ENCODE data around the gene KRTAP20-1. TPM values are rescaled to one million over a fixed set of nuclear protein-coding genes. Genes with fewer than 3 reads are reported as not detected.

Gene KRTAP20-1
- polyA plus RNA-seq, 1 of the 3 experiments (the other 2 are of a cell fraction), result not detected

DNA sequence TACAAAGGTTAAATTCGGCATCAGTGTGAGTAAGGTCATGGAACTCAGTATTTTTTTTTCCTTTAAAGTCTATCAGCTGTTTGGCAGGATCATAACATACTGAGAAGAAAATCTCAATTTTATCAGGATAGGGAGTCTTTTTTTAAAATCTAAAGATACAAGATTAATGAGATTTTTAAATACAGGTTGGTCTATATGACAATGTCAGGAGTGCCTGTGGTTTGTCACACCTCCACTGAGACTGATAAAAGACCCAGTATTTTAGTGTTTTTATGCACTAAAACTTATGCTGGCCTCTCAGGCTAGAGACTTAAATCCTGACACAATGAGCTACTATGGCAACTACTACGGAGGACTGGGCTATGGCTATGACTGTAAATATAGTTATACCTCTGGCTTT lies 26.3 kb downstream of the KRTAP20-1 start, which contains the start of gene KRTAP20-3:
KRTAP20-3 (plus strand) TSS at position 301 of the 400 bp plus-strand sequence.
- no peaks in the 10 kb centered on the region; the same call in 1 of the 2 replicates for H3K27me3 ChIP-seq (ENCODE audit: insufficient read depth)
- no peaks in the 10 kb centered on the region for H3K9me3 ChIP-seq
- TF ChIP-seq JUND (IDR thresholded peaks at IDR 0.05) (no peak), NRF1 (IDR thresholded peaks at IDR 0.05; ENCODE audit: low read depth, low read length) (no peak), NFIC (IDR thresholded peaks at IDR 0.05; ENCODE audit: borderline replicate concordance) (no peak), MEF2A (IDR thresholded peaks at IDR 0.05; ENCODE audit: borderline replicate concordance, low read depth) (no peak), EZH2phosphoT487 (IDR thresholded peaks at IDR 0.05; ENCODE audit: borderline replicate concordance, low read depth) (no peak), RCOR1 (IDR thresholded peaks at IDR 0.05; ENCODE audit: low read length) (no peak)
- 2% methylated on average over 2 of the region's 2 CpGs for WGBS (ENCODE audit: low lambda C conversion rate)
- no peak within 1 kb of the TSS for H3K9ac ChIP-seq
- ChIA-PET CTCF (no interaction called here), POLR2A (no interaction called here)
- no peak within 1 kb of the TSS for H3K27ac ChIP-seq (ENCODE audit: low read depth in 2 of 2, low read length in 1 of 2)
- H4K20me1 ChIP-seq (ENCODE audit: insufficient read depth), result no peaks in the 10 kb centered on the region
- no peaks in the 10 kb centered on the region for H3K79me2 ChIP-seq (ENCODE audit: insufficient read depth)
- no peak within 1 kb of the TSS for H3K4me2 ChIP-seq
- H3F3A ChIP-seq (replicated peaks; ENCODE audit: insufficient read depth), result no peaks in the 10 kb centered on the region
- no peaks in the 10 kb centered on the region for H3K9me2 ChIP-seq
- H3K36me3 ChIP-seq (replicated peaks in 1 of 2; ENCODE audit: control insufficient read depth in 1 of 2, insufficient read depth in 2 of 2, low read length in 1 of 2), result no peaks in the 10 kb centered on the region
- H3K4me3 ChIP-seq (ENCODE audit: low read depth in 2 of 2, low read length in 1 of 2), result no peak within 1 kb of the TSS
- no peak for DNase-seq
- no peak within 1 kb of the TSS for H2AFZ ChIP-seq (ENCODE audit: low read depth)
- no peaks in the 10 kb centered on the region for H3K4me1 ChIP-seq (ENCODE audit: control insufficient read depth in 1 of 2, insufficient read depth in 2 of 2, low read depth in 1 of 2, low read length in 1 of 2)

DNA sequence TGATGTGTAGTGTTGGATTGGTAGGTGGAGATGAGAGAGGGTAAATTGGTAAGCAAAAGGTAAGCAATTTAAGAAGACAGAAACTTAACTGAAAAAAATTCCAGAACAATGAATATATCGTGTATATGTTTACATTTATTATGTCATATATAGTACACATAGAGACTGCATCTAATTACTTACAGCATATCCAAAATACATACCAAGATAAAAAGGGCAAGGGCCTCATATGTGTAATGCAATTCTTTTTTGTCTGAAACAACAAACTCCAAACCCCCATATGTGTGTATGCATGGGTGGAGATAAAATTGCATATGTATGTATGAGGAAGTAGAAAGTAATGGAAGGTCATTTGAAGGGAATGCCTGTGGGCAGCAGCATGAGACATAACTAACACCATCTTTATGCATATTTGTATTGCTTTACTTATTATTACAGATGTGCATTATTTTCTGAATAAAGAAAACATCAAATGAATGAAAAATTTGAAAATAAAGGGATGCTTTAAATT lies 30.7 kb downstream of the KRTAP20-1 start:
- ChIA-PET POLR2A (no interaction called here), CTCF (no interaction called here)
- Histone ChIP-seq H3K27me3 (ENCODE audit: insufficient read depth) (no peaks in the 10 kb centered on the region; the same call in 1 of the 2 replicates), H3K4me3 (ENCODE audit: low read depth in 2 of 2, low read length in 1 of 2) (no peak overlapping the region), H3K9me2 (no peaks in the 10 kb centered on the region), H3K4me2 (no peak overlapping the region), H3K27ac (ENCODE audit: low read depth in 2 of 2, low read length in 1 of 2) (no peak overlapping the region), H3K79me2 (ENCODE audit: insufficient read depth) (no peaks in the 10 kb centered on the region), H2AFZ (ENCODE audit: low read depth) (no peak overlapping the region), H4K20me1 (ENCODE audit: insufficient read depth) (no peaks in the 10 kb centered on the region), H3K4me1 (ENCODE audit: control insufficient read depth in 1 of 2, insufficient read depth in 2 of 2, low read depth in 1 of 2, low read length in 1 of 2) (no peaks in the 10 kb centered on the region), H3K9me3 (no peaks in the 10 kb centered on the region), H3K9ac (no peak overlapping the region), H3K36me3 (replicated peaks in 1 of 2; ENCODE audit: control insufficient read depth in 1 of 2, insufficient read depth in 2 of 2, low read length in 1 of 2) (no peaks in the 10 kb centered on the region), H3F3A (replicated peaks; ENCODE audit: insufficient read depth) (no peaks in the 10 kb centered on the region)
- 3% methylated on average over 1 of the region's 1 CpG for WGBS (ENCODE audit: low lambda C conversion rate)
- TF ChIP-seq RFX5 (IDR thresholded peaks at IDR 0.05; ENCODE audit: low read length) (no peak), TAF1 (IDR thresholded peaks at IDR 0.05; ENCODE audit: borderline replicate concordance, low read depth, low read length) (no peak), MXI1 (IDR thresholded peaks at IDR 0.05; ENCODE audit: low read depth, low read length) (no peak), EZH2phosphoT487 (IDR thresholded peaks at IDR 0.05; ENCODE audit: borderline replicate concordance, low read depth) (no peak), TCF12 (IDR thresholded peaks at IDR 0.05) (no peak), RXRA (IDR thresholded peaks at IDR 0.05; ENCODE audit: borderline replicate concordance, low read depth) (no peak), RCOR1 (IDR thresholded peaks at IDR 0.05; ENCODE audit: low read length) (no peak), GATA2 (CRISPR knock-in tag; IDR thresholded peaks at IDR 0.05) (no peak), SIN3A (IDR thresholded peaks at IDR 0.05; ENCODE audit: borderline replicate concordance, low read depth, low read length) (no peak), YY1 (IDR thresholded peaks at IDR 0.05; ENCODE audit: low read depth) (no peak), TEAD4 (IDR thresholded peaks at IDR 0.05; ENCODE audit: borderline replicate concordance, insufficient read depth) (no peak), EP300 (IDR thresholded peaks at IDR 0.05; ENCODE audit: borderline replicate concordance in 1 of 2, low read depth in 1 of 2, low read length in 1 of 2) (no peak), CHD2 (IDR thresholded peaks at IDR 0.05; ENCODE audit: low read length, partially characterized antibody) (no peak), SMC3 (IDR thresholded peaks at IDR 0.05; ENCODE audit: low read depth, low read length) (no peak), POLR2AphosphoS5 (IDR thresholded peaks at IDR 0.05; ENCODE audit: low read depth, low read length) (no peak), JUND (IDR thresholded peaks at IDR 0.05) (no peak)
- TF ChIP-seq, protein P1, sequence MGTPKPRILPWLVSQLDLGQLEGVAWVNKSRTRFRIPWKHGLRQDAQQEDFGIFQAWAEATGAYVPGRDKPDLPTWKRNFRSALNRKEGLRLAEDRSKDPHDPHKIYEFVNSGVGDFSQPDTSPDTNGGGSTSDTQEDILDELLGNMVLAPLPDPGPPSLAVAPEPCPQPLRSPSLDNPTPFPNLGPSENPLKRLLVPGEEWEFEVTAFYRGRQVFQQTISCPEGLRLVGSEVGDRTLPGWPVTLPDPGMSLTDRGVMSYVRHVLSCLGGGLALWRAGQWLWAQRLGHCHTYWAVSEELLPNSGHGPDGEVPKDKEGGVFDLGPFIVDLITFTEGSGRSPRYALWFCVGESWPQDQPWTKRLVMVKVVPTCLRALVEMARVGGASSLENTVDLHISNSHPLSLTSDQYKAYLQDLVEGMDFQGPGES (IDR thresholded peaks at IDR 0.05; ENCODE audit: low read depth, low read length), result no peak
- TF ChIP-seq, protein P2, sequence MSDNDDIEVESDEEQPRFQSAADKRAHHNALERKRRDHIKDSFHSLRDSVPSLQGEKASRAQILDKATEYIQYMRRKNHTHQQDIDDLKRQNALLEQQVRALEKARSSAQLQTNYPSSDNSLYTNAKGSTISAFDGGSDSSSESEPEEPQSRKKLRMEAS (IDR thresholded peaks at IDR 0.05; ENCODE audit: low read depth), result no peak
- TF ChIP-seq, protein P3, sequence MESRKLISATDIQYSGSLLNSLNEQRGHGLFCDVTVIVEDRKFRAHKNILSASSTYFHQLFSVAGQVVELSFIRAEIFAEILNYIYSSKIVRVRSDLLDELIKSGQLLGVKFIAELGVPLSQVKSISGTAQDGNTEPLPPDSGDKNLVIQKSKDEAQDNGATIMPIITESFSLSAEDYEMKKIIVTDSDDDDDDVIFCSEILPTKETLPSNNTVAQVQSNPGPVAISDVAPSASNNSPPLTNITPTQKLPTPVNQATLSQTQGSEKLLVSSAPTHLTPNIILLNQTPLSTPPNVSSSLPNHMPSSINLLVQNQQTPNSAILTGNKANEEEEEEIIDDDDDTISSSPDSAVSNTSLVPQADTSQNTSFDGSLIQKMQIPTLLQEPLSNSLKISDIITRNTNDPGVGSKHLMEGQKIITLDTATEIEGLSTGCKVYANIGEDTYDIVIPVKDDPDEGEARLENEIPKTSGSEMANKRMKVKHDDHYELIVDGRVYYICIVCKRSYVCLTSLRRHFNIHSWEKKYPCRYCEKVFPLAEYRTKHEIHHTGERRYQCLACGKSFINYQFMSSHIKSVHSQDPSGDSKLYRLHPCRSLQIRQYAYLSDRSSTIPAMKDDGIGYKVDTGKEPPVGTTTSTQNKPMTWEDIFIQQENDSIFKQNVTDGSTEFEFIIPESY (IDR thresholded peaks at IDR 0.05; ENCODE audit: borderline replicate concordance, low read depth), result no peak
- TF ChIP-seq, protein P4, sequence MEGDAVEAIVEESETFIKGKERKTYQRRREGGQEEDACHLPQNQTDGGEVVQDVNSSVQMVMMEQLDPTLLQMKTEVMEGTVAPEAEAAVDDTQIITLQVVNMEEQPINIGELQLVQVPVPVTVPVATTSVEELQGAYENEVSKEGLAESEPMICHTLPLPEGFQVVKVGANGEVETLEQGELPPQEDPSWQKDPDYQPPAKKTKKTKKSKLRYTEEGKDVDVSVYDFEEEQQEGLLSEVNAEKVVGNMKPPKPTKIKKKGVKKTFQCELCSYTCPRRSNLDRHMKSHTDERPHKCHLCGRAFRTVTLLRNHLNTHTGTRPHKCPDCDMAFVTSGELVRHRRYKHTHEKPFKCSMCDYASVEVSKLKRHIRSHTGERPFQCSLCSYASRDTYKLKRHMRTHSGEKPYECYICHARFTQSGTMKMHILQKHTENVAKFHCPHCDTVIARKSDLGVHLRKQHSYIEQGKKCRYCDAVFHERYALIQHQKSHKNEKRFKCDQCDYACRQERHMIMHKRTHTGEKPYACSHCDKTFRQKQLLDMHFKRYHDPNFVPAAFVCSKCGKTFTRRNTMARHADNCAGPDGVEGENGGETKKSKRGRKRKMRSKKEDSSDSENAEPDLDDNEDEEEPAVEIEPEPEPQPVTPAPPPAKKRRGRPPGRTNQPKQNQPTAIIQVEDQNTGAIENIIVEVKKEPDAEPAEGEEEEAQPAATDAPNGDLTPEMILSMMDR (IDR thresholded peaks at IDR 0.05), result no peak
- DNase-seq, result no peak

Data from SK-N-SH (cell line).